ENCODE measurements around the gene UXS1. TPM values are rescaled to one million over a fixed set of nuclear protein-coding genes. Genes with fewer than 3 reads are reported as not detected.

The UXS1 gene
- polyA plus RNA-seq, 1 of the 3 experiments (the other 2 are of a cell fraction): 55.9 TPM

DNA sequence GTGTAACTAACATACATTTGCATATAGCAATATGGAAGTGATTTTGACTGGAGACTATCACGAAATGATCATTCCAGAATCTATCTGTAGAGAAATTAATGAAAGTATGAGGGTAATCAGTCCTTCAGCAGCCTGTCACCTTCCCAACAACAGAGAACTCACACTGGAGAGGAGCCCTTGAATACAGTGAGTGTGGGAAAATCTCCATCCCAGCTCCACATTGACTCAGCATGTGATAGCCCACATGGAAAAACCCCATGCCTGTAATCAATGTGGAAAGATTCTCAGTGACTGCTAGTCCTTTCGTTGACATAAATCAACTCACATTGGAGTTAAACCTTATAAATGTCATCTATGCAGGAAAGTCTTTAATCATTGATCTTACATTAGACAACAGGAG, 13.1 kb upstream of the UXS1 start:
- 8% methylated on average over 2 of the region's 2 CpGs for WGBS (ENCODE audit: low lambda C conversion rate)
- H3K9me3 ChIP-seq: no peaks in the 10 kb centered on the region
- H4K20me1 ChIP-seq (ENCODE audit: insufficient read depth): no peaks in the 10 kb centered on the region
- H3K9ac ChIP-seq: no peak overlapping the region
- TF ChIP-seq, protein P1, sequence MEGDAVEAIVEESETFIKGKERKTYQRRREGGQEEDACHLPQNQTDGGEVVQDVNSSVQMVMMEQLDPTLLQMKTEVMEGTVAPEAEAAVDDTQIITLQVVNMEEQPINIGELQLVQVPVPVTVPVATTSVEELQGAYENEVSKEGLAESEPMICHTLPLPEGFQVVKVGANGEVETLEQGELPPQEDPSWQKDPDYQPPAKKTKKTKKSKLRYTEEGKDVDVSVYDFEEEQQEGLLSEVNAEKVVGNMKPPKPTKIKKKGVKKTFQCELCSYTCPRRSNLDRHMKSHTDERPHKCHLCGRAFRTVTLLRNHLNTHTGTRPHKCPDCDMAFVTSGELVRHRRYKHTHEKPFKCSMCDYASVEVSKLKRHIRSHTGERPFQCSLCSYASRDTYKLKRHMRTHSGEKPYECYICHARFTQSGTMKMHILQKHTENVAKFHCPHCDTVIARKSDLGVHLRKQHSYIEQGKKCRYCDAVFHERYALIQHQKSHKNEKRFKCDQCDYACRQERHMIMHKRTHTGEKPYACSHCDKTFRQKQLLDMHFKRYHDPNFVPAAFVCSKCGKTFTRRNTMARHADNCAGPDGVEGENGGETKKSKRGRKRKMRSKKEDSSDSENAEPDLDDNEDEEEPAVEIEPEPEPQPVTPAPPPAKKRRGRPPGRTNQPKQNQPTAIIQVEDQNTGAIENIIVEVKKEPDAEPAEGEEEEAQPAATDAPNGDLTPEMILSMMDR (IDR thresholded peaks at IDR 0.05): no peak
- TF ChIP-seq NFIC (IDR thresholded peaks at IDR 0.05; ENCODE audit: borderline replicate concordance) (no peak), POLR2AphosphoS5 (IDR thresholded peaks at IDR 0.05; ENCODE audit: low read depth, low read length) (no peak), ELF1 (IDR thresholded peaks at IDR 0.05) (no peak), EP300 (IDR thresholded peaks at IDR 0.05; ENCODE audit: borderline replicate concordance in 1 of 2, low read depth in 1 of 2, low read length in 1 of 2) (no peak), RAD21 (IDR thresholded peaks at IDR 0.05; ENCODE audit: low read length) (no peak), TEAD4 (IDR thresholded peaks at IDR 0.05; ENCODE audit: borderline replicate concordance, insufficient read depth) (no peak), GABPA (IDR thresholded peaks at IDR 0.05; ENCODE audit: low read depth) (no peak), RXRA (IDR thresholded peaks at IDR 0.05; ENCODE audit: borderline replicate concordance, low read depth) (no peak)
- TF ChIP-seq, protein P2, sequence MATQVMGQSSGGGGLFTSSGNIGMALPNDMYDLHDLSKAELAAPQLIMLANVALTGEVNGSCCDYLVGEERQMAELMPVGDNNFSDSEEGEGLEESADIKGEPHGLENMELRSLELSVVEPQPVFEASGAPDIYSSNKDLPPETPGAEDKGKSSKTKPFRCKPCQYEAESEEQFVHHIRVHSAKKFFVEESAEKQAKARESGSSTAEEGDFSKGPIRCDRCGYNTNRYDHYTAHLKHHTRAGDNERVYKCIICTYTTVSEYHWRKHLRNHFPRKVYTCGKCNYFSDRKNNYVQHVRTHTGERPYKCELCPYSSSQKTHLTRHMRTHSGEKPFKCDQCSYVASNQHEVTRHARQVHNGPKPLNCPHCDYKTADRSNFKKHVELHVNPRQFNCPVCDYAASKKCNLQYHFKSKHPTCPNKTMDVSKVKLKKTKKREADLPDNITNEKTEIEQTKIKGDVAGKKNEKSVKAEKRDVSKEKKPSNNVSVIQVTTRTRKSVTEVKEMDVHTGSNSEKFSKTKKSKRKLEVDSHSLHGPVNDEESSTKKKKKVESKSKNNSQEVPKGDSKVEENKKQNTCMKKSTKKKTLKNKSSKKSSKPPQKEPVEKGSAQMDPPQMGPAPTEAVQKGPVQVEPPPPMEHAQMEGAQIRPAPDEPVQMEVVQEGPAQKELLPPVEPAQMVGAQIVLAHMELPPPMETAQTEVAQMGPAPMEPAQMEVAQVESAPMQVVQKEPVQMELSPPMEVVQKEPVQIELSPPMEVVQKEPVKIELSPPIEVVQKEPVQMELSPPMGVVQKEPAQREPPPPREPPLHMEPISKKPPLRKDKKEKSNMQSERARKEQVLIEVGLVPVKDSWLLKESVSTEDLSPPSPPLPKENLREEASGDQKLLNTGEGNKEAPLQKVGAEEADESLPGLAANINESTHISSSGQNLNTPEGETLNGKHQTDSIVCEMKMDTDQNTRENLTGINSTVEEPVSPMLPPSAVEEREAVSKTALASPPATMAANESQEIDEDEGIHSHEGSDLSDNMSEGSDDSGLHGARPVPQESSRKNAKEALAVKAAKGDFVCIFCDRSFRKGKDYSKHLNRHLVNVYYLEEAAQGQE (IDR thresholded peaks at IDR 0.05; ENCODE audit: low read depth, low read length): no peak
- TF ChIP-seq, protein P3, sequence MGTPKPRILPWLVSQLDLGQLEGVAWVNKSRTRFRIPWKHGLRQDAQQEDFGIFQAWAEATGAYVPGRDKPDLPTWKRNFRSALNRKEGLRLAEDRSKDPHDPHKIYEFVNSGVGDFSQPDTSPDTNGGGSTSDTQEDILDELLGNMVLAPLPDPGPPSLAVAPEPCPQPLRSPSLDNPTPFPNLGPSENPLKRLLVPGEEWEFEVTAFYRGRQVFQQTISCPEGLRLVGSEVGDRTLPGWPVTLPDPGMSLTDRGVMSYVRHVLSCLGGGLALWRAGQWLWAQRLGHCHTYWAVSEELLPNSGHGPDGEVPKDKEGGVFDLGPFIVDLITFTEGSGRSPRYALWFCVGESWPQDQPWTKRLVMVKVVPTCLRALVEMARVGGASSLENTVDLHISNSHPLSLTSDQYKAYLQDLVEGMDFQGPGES (IDR thresholded peaks at IDR 0.05; ENCODE audit: low read depth, low read length): no peak
- TF ChIP-seq, protein P4, sequence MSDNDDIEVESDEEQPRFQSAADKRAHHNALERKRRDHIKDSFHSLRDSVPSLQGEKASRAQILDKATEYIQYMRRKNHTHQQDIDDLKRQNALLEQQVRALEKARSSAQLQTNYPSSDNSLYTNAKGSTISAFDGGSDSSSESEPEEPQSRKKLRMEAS (IDR thresholded peaks at IDR 0.05; ENCODE audit: low read depth): no peak
- TF ChIP-seq, protein P5, sequence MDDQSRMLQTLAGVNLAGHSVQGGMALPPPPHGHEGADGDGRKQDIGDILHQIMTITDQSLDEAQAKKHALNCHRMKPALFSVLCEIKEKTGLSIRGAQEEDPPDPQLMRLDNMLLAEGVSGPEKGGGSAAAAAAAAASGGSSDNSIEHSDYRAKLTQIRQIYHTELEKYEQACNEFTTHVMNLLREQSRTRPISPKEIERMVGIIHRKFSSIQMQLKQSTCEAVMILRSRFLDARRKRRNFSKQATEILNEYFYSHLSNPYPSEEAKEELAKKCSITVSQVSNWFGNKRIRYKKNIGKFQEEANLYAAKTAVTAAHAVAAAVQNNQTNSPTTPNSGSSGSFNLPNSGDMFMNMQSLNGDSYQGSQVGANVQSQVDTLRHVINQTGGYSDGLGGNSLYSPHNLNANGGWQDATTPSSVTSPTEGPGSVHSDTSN (IDR thresholded peaks at IDR 0.05): no peak
- no peaks in the 10 kb centered on the region for H3K9me2 ChIP-seq
- no peak overlapping the region for H3K4me2 ChIP-seq
- no peaks in the 10 kb centered on the region for H3K4me1 ChIP-seq (ENCODE audit: control insufficient read depth in 1 of 2, insufficient read depth in 2 of 2, low read depth in 1 of 2, low read length in 1 of 2)
- H3K27me3 ChIP-seq (ENCODE audit: insufficient read depth): no peaks in the 10 kb centered on the region
- H3K79me2 ChIP-seq (ENCODE audit: insufficient read depth): no peaks in the 10 kb centered on the region
- no peaks in the 10 kb centered on the region for H3F3A ChIP-seq (replicated peaks; ENCODE audit: insufficient read depth)
- no peak overlapping the region for H3K4me3 ChIP-seq (ENCODE audit: low read depth in 2 of 2, low read length in 1 of 2)
- POLR2A ChIA-PET: no interaction called here
- no peaks in the 10 kb centered on the region for H3K36me3 ChIP-seq (replicated peaks in 1 of 2; ENCODE audit: control insufficient read depth in 1 of 2, insufficient read depth in 2 of 2, low read length in 1 of 2)
- CTCF ChIA-PET: no interaction called here
- no peak for DNase-seq
- no peak overlapping the region for H3K27ac ChIP-seq (ENCODE audit: low read depth in 2 of 2, low read length in 1 of 2)
- no peak overlapping the region for H2AFZ ChIP-seq (ENCODE audit: low read depth)
